NB4 (cell line): ENCODE data around the gene SMIM7.

Experiments used
- CTCF ChIP-seq: IDR thresholded peaks from one replicate; pipeline ENCODE4 v1.5.1; 2012; ENCODE audit warnings: low read depth, low read length
- POLR2A ChIP-seq: IDR thresholded peaks from 2 replicates; pipeline ENCODE4 v1.6.1; 2011; ENCODE audit warnings: mild to moderate bottlenecking; ENCODE audit not compliant: insufficient read length; ENCODE audit errors: extremely low read depth

GRCh38 chr19:16638666-16639065, 21.3 kb downstream of the SMIM7 start:
- no peak for TF ChIP-seq POLR2A
- no peak for TF ChIP-seq CTCF
